ENCODE data around the gene LIPA.

The LIPA gene

GRCh38 chr10:89237849-89238248, 13.7 kb downstream of the LIPA start:
- in situ Hi-C loops (cut with MboI; ENCODE audit: low pct_unique_long_range_greater_than_20kb, low sequenced_read_pairs, unreplicated experiment), result no loop called here

GRCh38 chr10:89236226-89236797, 15.3 kb downstream of the LIPA start:
- DNase-seq (ENCODE audit: low spot score), result no peak
- in situ Hi-C loops (cut with MboI; ENCODE audit: low pct_unique_long_range_greater_than_20kb, low sequenced_read_pairs, unreplicated experiment), result no loop called here
- no peak for TF ChIP-seq CTCF (IDR thresholded peaks at IDR 0.05; ENCODE audit: extremely low read depth, insufficient read depth, missing control alignments)

More at GRCh38 chr10:89237849-89238248, 13.7 kb downstream of the LIPA start:
- no peak for TF ChIP-seq CTCF (IDR thresholded peaks at IDR 0.05; ENCODE audit: extremely low read depth, insufficient read depth, missing control alignments)
- no peak for DNase-seq (ENCODE audit: low spot score)

GRCh38 chr10:89235073-89235798, 16.3 kb downstream of the LIPA start:
- no peak for DNase-seq (ENCODE audit: low spot score)
- in situ Hi-C loops (cut with MboI; ENCODE audit: low pct_unique_long_range_greater_than_20kb, low sequenced_read_pairs, unreplicated experiment), result no loop called here
- TF ChIP-seq CTCF (IDR thresholded peaks at IDR 0.05; ENCODE audit: extremely low read depth, insufficient read depth, missing control alignments), result no peak

- in situ Hi-C loops (cut with MboI; ENCODE audit: low pct_unique_long_range_greater_than_20kb, low sequenced_read_pairs, unreplicated experiment), result no loop called here
- TF ChIP-seq CTCF (IDR thresholded peaks at IDR 0.05; ENCODE audit: extremely low read depth, insufficient read depth, missing control alignments), result no peak
- no peak for DNase-seq (ENCODE audit: low spot score)
These were observed 18.5 kb downstream of the LIPA start for GRCh38 chr10:89233033-89233432.

GRCh38 chr10:89228962-89229361, 22.6 kb downstream of the LIPA start:
- in situ Hi-C loops (cut with MboI; ENCODE audit: low pct_unique_long_range_greater_than_20kb, low sequenced_read_pairs, unreplicated experiment), result no loop called here
- no peak for TF ChIP-seq CTCF (IDR thresholded peaks at IDR 0.05; ENCODE audit: extremely low read depth, insufficient read depth, missing control alignments)
- DNase-seq (ENCODE audit: low spot score), result no peak

- in situ Hi-C loops (cut with MboI; ENCODE audit: low pct_unique_long_range_greater_than_20kb, low sequenced_read_pairs, unreplicated experiment), result no loop called here
- no peak for TF ChIP-seq CTCF (IDR thresholded peaks at IDR 0.05; ENCODE audit: extremely low read depth, insufficient read depth, missing control alignments)
- DNase-seq (ENCODE audit: low spot score), result no peak
These were observed 23.4 kb downstream of the LIPA start for GRCh38 chr10:89228146-89228545.
